Mammary epithelial cell (primary cell): ENCODE data around the gene IL1F10.

ENCODE experiments used
- CTCF ChIP-seq, 2 donors: IDR thresholded peaks in 1 of 2; conservative IDR thresholded peaks in 1 of 2; 2 replicates each; pipeline ENCODE4 v1.5.1; 2011 to 2012; ENCODE audit warnings: inconsistent platforms in 2 of 2, low read length in 2 of 2, mild to moderate bottlenecking in 2 of 2, control low read depth in 1 of 2, low read depth in 1 of 2; ENCODE audit not compliant: insufficient read depth in 1 of 2; ENCODE audit errors: extremely low read depth in 1 of 2
- EZH2 ChIP-seq: IDR thresholded peaks from 2 replicates; pipeline ENCODE4 v1.6.1; 2012; ENCODE audit warnings: low read length, inconsistent platforms, borderline replicate concordance

- TF ChIP-seq CTCF (conservative IDR thresholded peaks at IDR 0.05 in 1 of 2, IDR thresholded peaks at IDR 0.05 in 1 of 2; ENCODE audit: extremely low read depth in 1 of 2, insufficient read depth in 1 of 2, low read depth in 1 of 2, low read length in 2 of 2) (no peak), EZH2 (no peak)
Observed at GRCh38 chr2:113054066-113054465, 13.7 kb upstream of the IL1F10 start.
